ENCODE results near the gene TMPRSS6. TPM values are rescaled to one million over a fixed set of nuclear protein-coding genes. Genes with fewer than 3 reads are reported as not detected.

TMPRSS6 gene
- total and polyA plus RNA-seq, 2 donors, result 0.57 to 1.8 TPM

- no peaks in the 10 kb centered on the region for H3K9me3 ChIP-seq (ENCODE audit: control insufficient read depth in 2 of 2, insufficient read depth in 1 of 2, low read length in 1 of 2)
- DNase-seq (ENCODE audit: low read depth in 6 of 9, low spot score in 9 of 9), result no peak
- peaks cover 0 to 8% of the 10 kb centered on the region in 2 donors for H3K36me3 ChIP-seq (ENCODE audit: control insufficient read depth in 2 of 2, insufficient read depth in 2 of 2, low read length in 1 of 2)
- H3K27me3 ChIP-seq (ENCODE audit: control insufficient read depth in 2 of 2, insufficient read depth in 1 of 2, low read length in 1 of 2), result no peaks in the 10 kb centered on the region
- no peak overlapping the region for H3K27ac ChIP-seq (ENCODE audit: low read depth in 1 of 2, low read length in 1 of 2)
- no peaks in the 10 kb centered on the region for H3K4me1 ChIP-seq (ENCODE audit: control insufficient read depth in 2 of 2, insufficient read depth in 2 of 2, low read length in 2 of 2)
- 98% methylated on average over 7 of the region's 7 CpGs for WGBS
- no peak overlapping the region for H3K4me3 ChIP-seq (ENCODE audit: low read length in 2 of 2)
These were observed 82.0 kb downstream of the TMPRSS6 start for GRCh38 chr22:37027556-37027955.

DNA sequence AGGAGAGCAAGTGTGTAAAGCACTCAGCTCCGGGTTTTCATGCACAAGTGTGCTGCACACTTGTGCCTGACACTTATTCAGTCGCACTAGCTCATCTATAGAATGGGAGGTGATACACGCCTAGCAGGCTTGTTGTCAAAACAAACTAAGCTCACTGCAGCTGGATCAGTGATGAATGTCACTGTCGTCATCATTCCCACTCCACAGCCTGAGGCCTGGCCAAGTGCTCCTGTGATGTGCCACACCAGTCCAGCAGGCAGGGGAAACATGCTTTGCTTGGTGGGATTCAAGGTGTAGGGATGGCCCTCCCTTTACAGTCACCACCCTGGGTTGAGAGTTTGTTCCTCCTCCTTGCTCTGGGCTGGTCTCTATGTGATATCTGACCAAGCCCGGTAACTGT is 83.2 kb downstream of the TMPRSS6 start:
- peaks cover 0 to 8% of the 10 kb centered on the region in 2 donors for H3K36me3 ChIP-seq (ENCODE audit: control insufficient read depth in 2 of 2, insufficient read depth in 2 of 2, low read length in 1 of 2)
- WGBS, result 98% methylated on average over 5 of the region's 5 CpGs
- H3K27me3 ChIP-seq (ENCODE audit: control insufficient read depth in 2 of 2, insufficient read depth in 1 of 2, low read length in 1 of 2), result no peaks in the 10 kb centered on the region
- DNase-seq (ENCODE audit: low read depth in 6 of 9, low spot score in 9 of 9), result no peak
- H3K27ac ChIP-seq (ENCODE audit: low read depth in 1 of 2, low read length in 1 of 2), result no peak overlapping the region
- no peak overlapping the region for H3K4me3 ChIP-seq (ENCODE audit: low read length in 2 of 2)
- peaks cover 0 to 2% of the 10 kb centered on the region in 2 donors for H3K4me1 ChIP-seq (ENCODE audit: control insufficient read depth in 2 of 2, insufficient read depth in 2 of 2, low read length in 2 of 2)
- no peaks in the 10 kb centered on the region for H3K9me3 ChIP-seq (ENCODE audit: control insufficient read depth in 2 of 2, insufficient read depth in 1 of 2, low read length in 1 of 2)

DNA sequence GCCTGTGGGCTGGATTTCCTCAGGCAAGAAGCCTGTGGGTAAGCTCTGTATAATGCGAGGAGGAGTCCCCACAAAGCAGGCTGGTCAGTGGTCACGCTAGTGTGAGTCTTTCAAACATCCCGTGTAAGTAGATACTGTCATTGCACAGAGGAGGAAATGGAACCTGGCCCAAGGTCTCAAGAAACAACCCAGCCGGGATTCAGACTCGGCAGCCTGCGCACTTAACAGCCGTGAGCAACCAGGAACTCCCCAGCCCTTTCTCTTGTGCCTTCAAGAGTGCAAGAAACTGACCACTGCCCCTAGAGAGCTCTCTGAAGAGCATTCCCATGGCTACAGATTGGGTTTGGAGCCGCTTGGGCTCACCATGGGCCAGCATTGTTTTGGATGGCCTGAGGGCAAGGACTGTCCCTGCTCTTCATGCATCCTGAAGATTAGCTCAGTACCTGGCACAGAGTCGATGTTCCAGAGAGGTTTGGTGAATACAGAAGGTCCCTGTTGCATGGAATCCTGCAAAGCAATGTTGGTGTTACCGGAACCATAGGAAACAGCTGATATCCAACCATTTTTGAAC is 83.9 kb downstream of the TMPRSS6 start:
- DNase-seq (ENCODE audit: low read depth in 6 of 9, low spot score in 9 of 9), result no peak
- Histone ChIP-seq H3K4me1 (ENCODE audit: control insufficient read depth in 2 of 2, insufficient read depth in 2 of 2, low read length in 2 of 2) (peaks cover 0 to 3% of the 10 kb centered on the region in 2 donors), H3K27me3 (ENCODE audit: control insufficient read depth in 2 of 2, insufficient read depth in 1 of 2, low read length in 1 of 2) (peaks cover 0 to 2% of the 10 kb centered on the region in 2 donors), H3K9me3 (ENCODE audit: control insufficient read depth in 2 of 2, insufficient read depth in 1 of 2, low read length in 1 of 2) (no peaks in the 10 kb centered on the region), H3K36me3 (ENCODE audit: control insufficient read depth in 2 of 2, insufficient read depth in 2 of 2, low read length in 1 of 2) (peaks cover 0 to 8% of the 10 kb centered on the region in 2 donors), H3K27ac (ENCODE audit: low read depth in 1 of 2, low read length in 1 of 2) (no peak overlapping the region), H3K4me3 (ENCODE audit: low read length in 2 of 2) (no peak overlapping the region)
- WGBS, result 90% methylated on average over 10 of the region's 10 CpGs

- DNase-seq (ENCODE audit: low read depth in 6 of 9, low spot score in 9 of 9), result no peak
- WGBS, result 97% methylated on average over 71 of the region's 71 CpGs
- H3K27ac ChIP-seq (ENCODE audit: low read depth in 1 of 2, low read length in 1 of 2), result no peak overlapping the region
These were observed 85.0 kb downstream of the TMPRSS6 start for GRCh38 chr22:37024339-37025157.

DNA sequence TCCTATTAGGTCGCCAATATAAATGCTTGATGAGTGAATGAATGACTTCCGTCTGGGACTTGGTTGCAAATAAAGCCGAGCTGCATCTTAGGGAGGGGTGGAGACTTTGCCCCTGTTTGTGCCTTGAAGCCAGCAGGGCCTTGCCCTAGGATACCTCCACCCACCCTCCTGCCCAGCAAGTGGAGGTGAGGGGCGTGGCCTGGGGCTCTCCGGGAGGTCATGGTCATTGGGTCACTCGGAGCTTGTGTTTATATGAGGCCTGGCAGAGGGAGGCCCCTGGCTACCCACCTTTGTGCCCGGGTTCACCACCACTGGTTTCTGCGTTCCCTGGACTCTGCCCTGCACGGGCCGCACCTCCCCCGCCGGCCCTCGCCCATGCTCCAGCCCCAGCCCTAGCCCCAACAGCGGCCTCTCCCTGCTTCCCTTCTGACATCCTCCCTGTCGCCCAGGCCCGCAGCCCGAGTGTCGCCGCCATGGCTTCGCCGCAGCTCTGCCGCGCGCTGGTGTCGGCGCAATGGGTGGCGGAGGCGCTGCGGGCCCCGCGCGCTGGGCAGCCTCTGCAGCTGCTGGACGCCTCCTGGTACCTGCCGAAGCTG is 85.7 kb downstream of the TMPRSS6 start:
- H3K27me3 ChIP-seq (ENCODE audit: control insufficient read depth in 2 of 2, insufficient read depth in 1 of 2, low read length in 1 of 2), result peaks cover 0 to 15% of the 10 kb centered on the region in 2 donors
- H3K36me3 ChIP-seq (ENCODE audit: control insufficient read depth in 2 of 2, insufficient read depth in 2 of 2, low read length in 1 of 2), result peaks cover 0 to 3% of the 10 kb centered on the region in 2 donors
- no peak for DNase-seq (ENCODE audit: low read depth in 6 of 9, low spot score in 9 of 9)
- no peak overlapping the region for H3K27ac ChIP-seq (ENCODE audit: low read depth in 1 of 2, low read length in 1 of 2)
- H3K4me3 ChIP-seq (ENCODE audit: low read length in 2 of 2), result no peak overlapping the region
- 98% methylated on average over 34 of the region's 34 CpGs for WGBS
- H3K4me1 ChIP-seq (ENCODE audit: control insufficient read depth in 2 of 2, insufficient read depth in 2 of 2, low read length in 2 of 2), result peaks cover 11 to 13% of the 10 kb centered on the region in 2 donors
- H3K9me3 ChIP-seq (ENCODE audit: control insufficient read depth in 2 of 2, insufficient read depth in 1 of 2, low read length in 1 of 2), result no peaks in the 10 kb centered on the region

More at GRCh38 chr22:37024339-37025157, 85.0 kb downstream of the TMPRSS6 start:
- Histone ChIP-seq H3K36me3 (ENCODE audit: control insufficient read depth in 2 of 2, insufficient read depth in 2 of 2, low read length in 1 of 2) (peaks cover 0 to 8% of the 10 kb centered on the region in 2 donors), H3K9me3 (ENCODE audit: control insufficient read depth in 2 of 2, insufficient read depth in 1 of 2, low read length in 1 of 2) (no peaks in the 10 kb centered on the region), H3K4me1 (ENCODE audit: control insufficient read depth in 2 of 2, insufficient read depth in 2 of 2, low read length in 2 of 2) (peaks cover 4 to 11% of the 10 kb centered on the region in 2 donors), H3K27me3 (ENCODE audit: control insufficient read depth in 2 of 2, insufficient read depth in 1 of 2, low read length in 1 of 2) (peaks cover 0 to 12% of the 10 kb centered on the region in 2 donors), H3K4me3 (ENCODE audit: low read length in 2 of 2) (no peak overlapping the region)

DNA sequence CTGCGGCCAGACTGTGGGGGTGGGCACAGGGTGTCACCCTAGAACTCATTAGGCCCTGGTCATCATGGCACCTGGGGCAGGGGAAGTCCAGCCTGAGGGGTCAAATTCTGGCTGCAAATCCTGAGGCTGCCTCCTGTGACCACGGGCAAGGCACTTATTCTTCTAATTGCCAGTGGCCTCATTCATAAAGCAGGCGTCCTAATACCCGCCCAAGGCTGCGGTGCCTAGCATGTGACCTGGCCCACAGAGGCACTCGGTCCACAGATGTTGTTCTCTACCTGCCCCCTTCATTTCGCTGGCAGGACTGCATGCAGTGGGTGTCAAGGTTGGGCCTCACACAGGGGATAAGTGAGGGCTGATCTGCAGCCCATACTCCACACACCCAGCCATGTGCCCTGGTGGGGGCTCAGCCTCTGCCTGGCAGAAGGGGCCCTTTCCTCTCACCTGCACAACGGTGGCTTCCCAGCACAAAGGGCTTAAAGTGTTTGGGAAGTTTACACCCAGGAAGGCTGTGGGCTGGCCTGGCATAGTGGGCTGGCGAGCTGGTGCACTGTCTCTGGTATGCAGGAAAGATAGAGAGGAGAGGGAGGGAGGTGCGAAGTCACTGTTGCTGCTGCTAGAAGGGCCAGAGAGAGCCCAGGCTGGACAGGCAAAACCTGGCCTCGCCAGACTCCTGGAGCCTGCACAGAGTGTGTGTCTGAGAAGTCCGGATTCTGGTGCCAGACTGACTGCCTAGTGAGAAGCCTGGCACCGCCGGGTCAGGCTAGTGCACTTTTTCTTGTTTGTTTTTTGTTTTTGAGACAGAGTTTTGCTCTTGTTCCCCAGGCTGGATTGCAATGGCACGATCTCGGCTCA is 86.8 kb downstream of the TMPRSS6 start:
- peaks cover 0 to 26% of the 10 kb centered on the region in 2 donors for H3K27me3 ChIP-seq (ENCODE audit: control insufficient read depth in 2 of 2, insufficient read depth in 1 of 2, low read length in 1 of 2)
- peaks cover 12 to 16% of the 10 kb centered on the region in 2 donors for H3K4me1 ChIP-seq (ENCODE audit: control insufficient read depth in 2 of 2, insufficient read depth in 2 of 2, low read length in 2 of 2)
- no peaks in the 10 kb centered on the region for H3K9me3 ChIP-seq (ENCODE audit: control insufficient read depth in 2 of 2, insufficient read depth in 1 of 2, low read length in 1 of 2)
- no peak for DNase-seq (ENCODE audit: low read depth in 6 of 9, low spot score in 9 of 9)
- no peak overlapping the region for H3K4me3 ChIP-seq (ENCODE audit: low read length in 2 of 2)
- H3K36me3 ChIP-seq (ENCODE audit: control insufficient read depth in 2 of 2, insufficient read depth in 2 of 2, low read length in 1 of 2), result peaks cover 0 to 3% of the 10 kb centered on the region in 2 donors
- WGBS, result 92% methylated on average over 16 of the region's 16 CpGs
- no peak overlapping the region for H3K27ac ChIP-seq (ENCODE audit: low read depth in 1 of 2, low read length in 1 of 2)

DNA sequence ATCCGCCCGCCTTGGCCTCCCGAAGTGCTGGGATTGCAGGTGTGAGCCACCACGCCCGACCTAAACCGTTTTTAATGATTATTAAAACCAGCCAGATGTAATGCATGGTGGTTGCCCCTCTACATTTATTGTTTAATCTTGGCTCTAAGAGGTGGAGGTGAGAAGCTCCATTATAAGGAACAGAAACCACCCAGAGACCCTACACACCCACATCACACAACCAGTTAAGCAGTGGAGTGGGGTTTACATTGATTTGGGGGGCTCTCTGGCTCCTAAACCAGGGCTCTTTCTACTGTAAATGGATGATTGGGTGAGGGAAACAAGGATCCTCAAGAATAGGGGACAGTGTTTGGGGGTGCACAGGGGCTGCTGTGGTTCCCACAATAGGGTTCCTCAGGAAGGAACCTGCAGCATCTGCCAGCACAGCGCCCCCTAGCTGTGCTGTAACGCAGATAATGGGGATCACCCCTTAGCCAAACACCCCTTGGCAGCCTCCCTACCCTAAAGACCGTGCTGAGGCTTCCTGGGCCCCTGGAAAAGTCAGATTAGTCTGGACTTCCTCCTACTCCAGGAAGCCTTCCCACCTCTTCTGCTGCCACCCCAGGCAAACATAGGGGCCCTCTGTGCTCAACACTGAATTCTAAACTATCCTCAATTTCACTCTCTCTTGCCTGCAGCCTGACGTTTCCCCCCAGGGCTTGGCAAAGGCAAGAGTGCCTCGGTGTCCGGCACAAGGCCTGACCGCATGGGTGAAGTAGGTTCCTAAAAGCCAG is 87.6 kb downstream of the TMPRSS6 start:
- DNase-seq (ENCODE audit: low read depth in 6 of 9, low spot score in 9 of 9), result peak in 5 of 9 donors; percentile 14 to 59 (median 45)
- H3K27ac ChIP-seq (ENCODE audit: low read depth in 1 of 2, low read length in 1 of 2), result no peak overlapping the region
- peaks cover 0 to 30% of the 10 kb centered on the region in 2 donors for H3K27me3 ChIP-seq (ENCODE audit: control insufficient read depth in 2 of 2, insufficient read depth in 1 of 2, low read length in 1 of 2)
- H3K36me3 ChIP-seq (ENCODE audit: control insufficient read depth in 2 of 2, insufficient read depth in 2 of 2, low read length in 1 of 2), result peaks cover 0 to 3% of the 10 kb centered on the region in 2 donors
- 78% methylated on average over 13 of the region's 13 CpGs for WGBS
- H3K9me3 ChIP-seq (ENCODE audit: control insufficient read depth in 2 of 2, insufficient read depth in 1 of 2, low read length in 1 of 2), result no peaks in the 10 kb centered on the region
- H3K4me3 ChIP-seq (ENCODE audit: low read length in 2 of 2), result no peak overlapping the region
- peaks cover 12 to 16% of the 10 kb centered on the region in 2 donors for H3K4me1 ChIP-seq (ENCODE audit: control insufficient read depth in 2 of 2, insufficient read depth in 2 of 2, low read length in 2 of 2)

GRCh38 chr22:37021041-37021440 is 88.5 kb downstream of the TMPRSS6 start:
- WGBS, result 96% methylated on average over 5 of the region's 5 CpGs
- H3K4me3 ChIP-seq (ENCODE audit: low read length in 2 of 2), result no peak overlapping the region

More at GRCh38 chr22:37021041-37021440, 88.5 kb downstream of the TMPRSS6 start:
- Histone ChIP-seq H3K27ac (ENCODE audit: low read depth in 1 of 2, low read length in 1 of 2) (no peak overlapping the region), H3K9me3 (ENCODE audit: control insufficient read depth in 2 of 2, insufficient read depth in 1 of 2, low read length in 1 of 2) (no peaks in the 10 kb centered on the region), H3K27me3 (ENCODE audit: control insufficient read depth in 2 of 2, insufficient read depth in 1 of 2, low read length in 1 of 2) (peaks cover 0 to 30% of the 10 kb centered on the region in 2 donors), H3K4me1 (ENCODE audit: control insufficient read depth in 2 of 2, insufficient read depth in 2 of 2, low read length in 2 of 2) (peaks cover 12 to 16% of the 10 kb centered on the region in 2 donors), H3K36me3 (ENCODE audit: control insufficient read depth in 2 of 2, insufficient read depth in 2 of 2, low read length in 1 of 2) (peaks cover 0 to 3% of the 10 kb centered on the region in 2 donors)
- no peak for DNase-seq (ENCODE audit: low read depth in 6 of 9, low spot score in 9 of 9)
